ENCODE data around the gene MRPS18A.
"Not testable (repeated sequence)": the region's sequence is repeated elsewhere in the genome, so short reads cannot be mapped to it uniquely, and the experiment has no call there.

MRPS18A gene

DNA sequence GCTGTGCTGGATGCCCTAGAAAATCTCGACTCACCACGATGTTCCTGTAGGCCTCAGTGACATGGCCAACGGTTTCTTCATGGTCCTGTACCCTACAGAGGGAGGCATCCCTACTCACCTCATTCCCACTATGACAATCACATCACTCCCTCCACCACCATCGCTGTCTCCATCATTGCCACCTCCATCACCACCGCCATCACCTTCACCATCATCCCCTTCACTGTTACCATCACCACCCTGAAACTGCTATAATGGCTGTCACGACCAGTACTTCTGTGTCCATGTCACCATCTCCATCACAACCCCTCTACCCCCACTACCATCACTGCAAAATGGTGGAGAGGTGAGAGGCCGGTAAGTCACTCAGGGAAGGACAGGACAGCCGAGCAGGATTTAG is 29.8 kb upstream of the MRPS18A start:
- DNase-seq (ENCODE audit: low spot score) = no peak

DNA sequence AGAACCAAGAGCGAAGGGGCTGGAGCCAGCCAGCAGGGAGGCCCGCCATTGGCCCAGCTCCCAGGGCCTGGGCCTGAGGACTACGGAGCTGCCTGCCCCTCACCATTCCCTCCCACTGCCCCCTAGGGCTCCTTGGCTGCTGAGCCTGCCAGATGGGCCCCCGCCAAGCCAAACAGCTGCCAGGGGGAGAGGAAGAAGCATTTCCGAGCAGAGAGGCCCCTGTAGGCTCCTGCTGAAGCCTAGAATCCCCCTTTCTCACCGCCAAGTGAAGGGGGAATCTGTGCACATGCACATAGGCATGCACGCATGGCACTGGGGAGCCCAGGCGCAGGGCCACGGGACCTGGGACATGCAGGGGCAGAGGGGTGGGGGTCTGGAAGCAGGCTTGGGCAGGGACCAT is 28.5 kb upstream of the MRPS18A start:
- DNase-seq (ENCODE audit: low spot score) = no peak

DNA sequence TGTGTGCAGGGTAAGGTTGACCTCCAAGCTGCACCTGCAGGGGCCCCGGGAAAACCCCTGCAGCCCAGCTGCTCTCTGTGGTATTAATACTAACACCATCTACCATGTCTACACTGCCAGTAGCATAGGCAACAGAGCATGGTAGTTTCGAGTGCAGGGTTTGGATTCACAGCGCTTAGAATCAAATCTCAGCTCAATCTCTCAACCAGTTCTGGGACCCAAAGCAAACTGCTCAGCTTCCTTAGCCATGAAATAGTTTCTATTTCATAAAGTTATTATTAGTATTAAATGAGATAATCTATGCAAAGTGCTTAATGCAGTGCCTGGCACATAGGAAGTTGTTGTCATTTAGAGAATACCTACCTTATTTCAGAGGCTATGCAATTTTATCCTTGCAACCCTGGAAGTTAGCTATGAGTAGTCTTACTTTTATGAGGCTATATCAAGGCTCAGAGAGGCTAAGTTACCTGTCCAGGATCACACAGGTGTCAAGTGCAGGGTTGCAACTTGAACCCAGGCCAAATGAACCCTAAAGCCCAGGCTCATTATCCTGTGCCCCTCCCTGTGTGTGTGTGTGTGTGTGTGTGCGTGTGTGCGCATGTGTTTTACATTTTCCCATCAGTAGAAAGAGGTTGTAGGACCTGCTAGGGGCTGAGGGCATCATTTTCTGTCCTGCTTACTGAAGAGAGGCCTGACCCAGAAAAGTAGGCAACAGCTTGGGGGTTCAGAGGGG is 27.6 kb upstream of the MRPS18A start:
- peak; percentile 82 for DNase-seq (ENCODE audit: low spot score)

DNA sequence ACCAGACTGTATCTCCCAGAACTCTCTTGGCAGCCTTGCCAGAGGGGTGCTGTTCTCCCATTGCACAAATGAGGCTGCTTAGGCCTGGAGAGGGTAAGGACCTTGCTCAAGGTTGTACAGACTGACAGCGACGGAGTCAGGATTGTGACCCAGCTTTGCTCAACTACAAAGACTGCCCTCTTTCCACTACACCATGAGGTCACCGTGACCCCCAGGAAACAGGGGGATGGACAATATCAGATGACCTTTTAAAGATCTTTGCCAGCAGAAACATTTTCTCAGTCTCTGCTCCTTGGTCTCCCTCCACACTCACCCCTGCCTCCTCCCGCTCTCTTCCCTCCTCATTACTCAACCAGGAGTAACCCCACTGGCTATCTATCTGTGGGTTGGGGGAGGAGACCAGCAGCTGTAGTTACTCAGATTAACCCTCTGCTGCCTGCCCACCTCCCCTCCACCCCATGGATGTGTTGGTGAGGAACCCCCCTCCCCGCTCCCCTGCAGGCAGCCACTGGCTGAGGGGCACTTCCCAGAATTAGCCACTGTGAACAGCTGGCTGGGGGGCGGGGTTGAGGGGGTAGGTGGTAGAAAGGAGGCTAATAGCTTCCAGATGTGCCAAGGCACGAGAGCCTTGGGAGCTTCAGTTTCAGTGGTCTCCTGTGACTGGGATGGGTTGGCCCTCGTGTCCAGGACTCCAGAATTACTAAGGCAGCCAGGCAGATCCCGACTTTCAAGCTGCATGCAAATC is 26.9 kb upstream of the MRPS18A start:
- DNase-seq (ENCODE audit: low spot score) = peak; percentile 24

DNA sequence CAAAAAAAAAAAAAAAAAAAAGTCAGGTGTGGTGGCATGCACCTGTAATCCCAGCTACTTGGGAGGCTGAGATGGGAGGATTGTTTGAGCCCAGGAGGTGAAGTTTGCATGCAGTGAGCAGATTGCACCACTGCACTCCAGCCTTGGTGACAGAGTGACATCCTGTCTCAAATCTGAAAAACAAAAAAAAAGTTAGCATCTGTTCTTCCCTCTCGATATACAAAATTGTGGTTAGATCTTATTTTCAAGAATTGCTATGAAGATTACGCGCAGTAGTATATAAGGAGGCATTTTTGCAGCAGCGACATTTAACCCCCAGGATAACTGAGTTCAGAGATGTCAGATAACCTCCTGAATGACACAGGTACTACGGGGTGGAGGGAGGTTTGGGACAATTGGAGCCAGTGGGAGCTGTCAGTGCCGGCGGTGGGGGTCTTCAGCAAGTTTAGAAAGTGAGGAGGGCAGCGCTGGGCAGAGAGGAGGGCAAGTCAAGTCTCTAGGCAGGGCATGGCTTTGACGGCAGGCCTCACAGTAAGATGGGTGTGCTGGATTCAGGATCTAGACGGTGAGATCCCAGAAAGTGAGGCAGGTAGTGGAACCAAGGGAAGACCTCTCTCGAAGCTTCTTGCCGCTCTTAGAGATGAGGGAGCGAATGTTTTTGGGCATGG is 26.2 kb upstream of the MRPS18A start:
- peak; percentile 31 for DNase-seq (ENCODE audit: low spot score)

DNA sequence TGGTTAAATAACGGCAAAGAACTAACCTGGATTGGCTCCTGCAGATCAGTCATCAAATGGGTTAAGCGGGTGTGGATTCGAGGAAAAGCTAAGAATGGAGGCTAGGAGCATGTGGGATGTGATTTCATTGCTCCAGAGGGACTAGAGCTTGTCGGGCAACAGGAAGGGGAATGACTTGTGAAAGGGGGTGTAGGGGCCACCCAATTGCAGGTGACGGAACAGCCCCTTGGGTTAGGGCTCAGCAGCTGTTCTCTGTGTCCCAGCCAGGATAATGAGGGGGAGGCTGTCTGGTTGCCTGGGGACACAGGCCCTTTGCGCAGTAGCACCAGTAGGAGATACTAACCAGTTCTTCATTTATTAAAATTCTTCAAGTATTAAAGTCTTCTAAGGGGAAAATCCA is 25.0 kb upstream of the MRPS18A start:
- DNase-seq (ENCODE audit: low spot score) = no peak

DNA sequence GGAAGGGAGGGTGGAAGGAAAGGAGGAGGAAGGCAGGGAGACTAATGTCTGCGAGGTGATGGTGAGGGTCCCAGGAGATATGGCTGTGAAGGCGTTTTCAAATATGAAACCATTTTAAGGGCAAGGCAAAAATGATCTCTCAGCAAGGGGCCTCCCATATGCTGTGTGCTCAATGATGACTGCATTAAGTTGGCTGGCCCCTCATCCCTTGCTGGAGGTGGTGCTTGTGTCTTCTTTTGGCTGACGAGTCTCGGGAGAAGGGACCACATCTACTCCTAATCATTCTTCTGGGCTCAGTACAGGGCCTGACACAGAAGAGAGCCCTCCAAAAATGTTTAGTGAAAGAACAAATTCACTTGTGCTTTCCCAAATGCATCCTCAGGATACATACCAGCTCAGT is 23.0 kb upstream of the MRPS18A start:
- no peak for DNase-seq (ENCODE audit: low spot score)

DNA sequence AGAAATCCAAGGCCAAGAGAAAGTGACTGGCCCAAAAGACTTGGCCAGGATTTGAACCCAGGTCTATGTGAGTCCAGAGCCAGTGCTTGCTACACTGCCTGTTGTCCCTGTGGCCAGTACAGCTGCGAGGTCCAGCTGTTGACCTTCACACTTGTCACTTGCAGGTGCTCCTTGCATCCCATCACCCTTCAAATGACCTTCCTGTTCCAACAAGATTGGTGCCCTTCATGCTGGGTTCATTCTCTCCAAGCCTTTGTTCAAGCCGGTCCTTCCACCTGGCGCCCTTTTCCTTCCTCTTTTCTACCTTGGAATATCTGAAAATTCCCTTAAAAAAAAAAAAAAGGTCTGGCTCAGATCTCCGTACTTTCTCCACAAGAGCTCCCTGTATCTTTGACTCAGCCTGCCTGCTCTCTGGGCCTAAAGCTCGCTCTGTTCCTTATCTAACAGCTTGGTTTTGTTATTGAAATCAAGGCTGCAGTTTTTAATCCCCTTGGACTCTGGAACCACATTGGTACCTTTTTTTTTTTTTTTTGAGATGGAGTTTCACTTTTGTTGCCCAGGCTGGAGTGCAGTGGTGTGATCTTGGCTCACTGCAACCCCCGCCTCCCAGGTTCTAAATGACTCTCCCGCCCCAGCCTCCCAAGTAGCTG is 22.2 kb upstream of the MRPS18A start:
- DNase-seq (ENCODE audit: low spot score) = no peak

DNA sequence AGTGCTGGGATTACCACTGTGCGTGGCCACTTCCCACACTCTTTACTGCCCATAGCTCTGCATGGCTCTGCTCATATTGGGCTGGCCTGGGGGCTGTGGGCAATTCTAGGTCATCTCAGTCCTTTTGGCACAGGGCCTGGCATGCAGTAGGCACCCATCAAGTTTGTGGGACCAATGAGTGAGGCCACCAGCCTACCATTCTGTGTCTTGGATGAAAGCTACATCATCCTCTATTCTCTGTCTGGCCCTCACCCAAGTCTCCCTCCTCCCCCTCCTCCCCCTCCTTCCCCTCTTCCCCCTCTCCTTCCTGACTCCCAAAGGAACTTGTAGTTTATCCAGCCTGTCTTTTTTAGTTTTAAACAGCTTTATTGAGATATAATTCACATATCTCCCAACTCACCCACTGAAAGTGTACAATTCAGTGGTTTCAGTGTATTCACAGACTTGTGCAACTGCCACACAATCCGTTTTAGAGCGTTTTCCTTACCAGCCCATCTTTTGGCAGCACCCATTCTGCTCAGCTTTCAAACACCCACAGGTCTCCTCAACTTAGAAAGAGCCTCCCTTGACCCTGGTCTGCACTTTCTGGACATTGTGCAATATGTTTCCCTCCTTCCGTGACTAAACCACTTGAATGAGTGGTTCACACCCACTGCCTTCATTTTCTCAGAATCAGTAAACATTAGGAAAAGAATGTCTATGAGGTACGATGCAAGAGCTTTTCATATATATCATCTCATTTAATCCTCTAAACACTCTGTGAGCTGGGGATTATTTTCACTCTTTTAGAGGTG is 21.5 kb upstream of the MRPS18A start:
- no peak for DNase-seq (ENCODE audit: low spot score)

DNA sequence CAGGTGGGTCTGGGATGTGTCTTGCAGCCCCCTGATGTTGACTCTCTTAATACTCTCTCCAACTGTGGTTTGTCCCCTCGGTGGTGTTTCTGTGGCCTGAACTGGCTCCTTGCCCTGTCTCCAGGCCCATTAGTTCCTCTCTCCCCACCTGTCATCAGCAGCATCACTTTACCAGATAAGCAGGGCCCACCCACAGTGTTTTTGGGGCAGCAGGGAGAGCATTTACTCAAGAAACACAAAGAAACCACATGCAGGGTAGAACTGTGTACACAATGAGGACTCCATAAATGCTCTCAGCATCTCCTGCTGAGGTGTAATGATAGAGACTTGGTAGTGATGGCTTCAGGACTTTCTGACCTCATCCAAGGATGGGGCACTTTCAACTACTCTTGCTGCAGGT is 20.2 kb upstream of the MRPS18A start:
- no peak for DNase-seq (ENCODE audit: low spot score)

DNA sequence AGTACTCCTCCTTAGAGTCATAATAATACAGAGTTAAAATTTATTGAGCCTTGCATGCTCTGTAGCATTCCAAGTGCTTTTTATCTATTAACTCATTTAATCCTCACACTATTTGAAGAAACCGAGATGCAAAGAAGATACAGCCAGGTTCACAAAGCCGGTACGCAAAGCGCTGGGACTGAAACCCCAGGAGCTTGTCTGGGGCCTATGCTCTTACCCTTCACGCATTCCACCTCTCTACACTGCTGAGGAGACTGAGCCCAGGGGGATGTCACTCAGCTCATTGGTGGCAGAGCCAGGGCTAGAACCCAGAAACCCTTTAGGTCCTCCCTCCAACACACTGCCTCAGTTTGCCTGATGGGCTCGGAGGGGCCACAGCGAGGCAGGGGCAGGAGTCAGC is 19.7 kb upstream of the MRPS18A start:
- DNase-seq (ENCODE audit: low spot score) = no peak

DNA sequence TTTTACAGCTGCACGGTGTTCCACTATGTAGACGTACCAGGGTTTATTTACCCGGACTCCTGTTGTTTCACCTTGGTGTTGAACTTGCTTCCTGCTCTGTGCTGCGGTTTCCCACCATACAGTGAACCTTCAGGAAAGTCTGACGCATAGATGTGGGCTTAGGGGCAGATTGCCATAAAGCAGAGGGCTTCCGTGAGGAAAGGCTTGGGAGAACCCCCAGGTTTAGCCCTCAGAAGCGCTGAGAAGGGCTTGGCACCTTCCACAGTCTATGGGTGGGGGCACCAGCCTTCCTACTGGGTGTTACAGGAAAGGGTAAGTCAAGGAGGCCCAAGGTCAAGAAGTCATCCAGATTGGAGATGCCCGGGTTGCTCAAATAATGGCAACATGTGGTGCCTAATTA is 19.2 kb upstream of the MRPS18A start:
- no peak for DNase-seq (ENCODE audit: low spot score)

DNA sequence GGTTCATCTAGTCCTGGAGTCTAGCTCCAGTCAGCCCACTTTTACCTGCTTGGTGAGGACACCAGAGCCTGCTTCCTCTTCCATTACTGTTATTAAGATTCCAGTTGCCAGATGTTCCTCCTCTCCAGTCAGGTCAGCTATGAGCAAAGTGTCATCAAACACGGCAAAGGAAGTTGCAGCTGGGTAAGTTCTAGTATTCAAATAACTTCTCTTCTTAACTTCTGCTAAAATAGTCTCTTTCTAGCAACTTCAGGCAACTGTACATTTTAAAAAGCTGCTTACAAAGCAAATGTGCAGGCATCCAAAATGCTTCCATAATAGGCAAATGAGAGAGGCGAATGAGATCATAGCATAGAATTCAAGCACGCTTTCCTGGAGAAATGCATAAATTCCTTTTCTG is 18.4 kb upstream of the MRPS18A start:
- DNase-seq (ENCODE audit: low spot score) = peak; percentile 76

DNA sequence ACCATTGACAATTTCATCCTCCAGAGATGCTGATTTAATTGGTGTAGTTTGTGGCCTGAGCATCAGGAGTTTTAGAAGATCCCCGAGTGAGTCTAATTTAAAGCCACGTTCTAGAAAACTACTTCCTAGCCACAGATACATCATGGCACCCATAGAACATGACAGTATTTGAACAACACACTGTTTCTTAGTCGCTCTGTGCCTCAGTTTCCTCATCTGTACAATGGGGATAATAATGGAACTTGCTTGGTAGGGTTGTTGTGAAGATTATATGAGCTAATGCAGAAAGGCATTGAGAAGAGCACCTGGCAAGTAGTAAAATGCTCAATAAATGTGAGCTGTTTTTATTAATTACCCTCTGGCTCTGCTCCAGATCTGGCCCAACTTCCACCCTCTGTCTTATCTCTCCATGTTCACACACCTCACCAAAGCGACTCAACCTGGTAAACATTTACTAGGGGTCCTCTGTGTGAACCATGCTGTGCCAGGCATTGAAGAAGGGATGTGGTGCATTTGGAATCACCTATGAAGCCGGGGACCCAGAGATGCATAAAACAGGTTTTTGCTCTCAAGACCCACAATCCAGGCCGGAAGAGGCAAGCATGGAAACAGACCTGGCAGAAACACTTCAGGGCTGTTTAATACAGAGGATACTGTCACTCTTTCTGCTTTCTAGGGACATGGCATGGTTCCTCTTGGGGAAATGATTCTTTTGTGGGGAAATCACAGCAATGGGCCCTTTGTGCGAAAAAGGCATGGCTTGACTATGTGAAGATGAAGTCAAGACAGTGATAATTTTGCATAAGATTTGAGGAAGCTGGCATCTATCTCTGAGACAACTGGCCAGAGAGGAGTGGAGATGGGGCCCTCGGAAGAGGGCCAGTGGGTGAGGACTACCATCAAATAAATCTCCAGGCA is 16.2 kb upstream of the MRPS18A start:
- DNase-seq (ENCODE audit: low spot score) = peak; percentile 69

DNA sequence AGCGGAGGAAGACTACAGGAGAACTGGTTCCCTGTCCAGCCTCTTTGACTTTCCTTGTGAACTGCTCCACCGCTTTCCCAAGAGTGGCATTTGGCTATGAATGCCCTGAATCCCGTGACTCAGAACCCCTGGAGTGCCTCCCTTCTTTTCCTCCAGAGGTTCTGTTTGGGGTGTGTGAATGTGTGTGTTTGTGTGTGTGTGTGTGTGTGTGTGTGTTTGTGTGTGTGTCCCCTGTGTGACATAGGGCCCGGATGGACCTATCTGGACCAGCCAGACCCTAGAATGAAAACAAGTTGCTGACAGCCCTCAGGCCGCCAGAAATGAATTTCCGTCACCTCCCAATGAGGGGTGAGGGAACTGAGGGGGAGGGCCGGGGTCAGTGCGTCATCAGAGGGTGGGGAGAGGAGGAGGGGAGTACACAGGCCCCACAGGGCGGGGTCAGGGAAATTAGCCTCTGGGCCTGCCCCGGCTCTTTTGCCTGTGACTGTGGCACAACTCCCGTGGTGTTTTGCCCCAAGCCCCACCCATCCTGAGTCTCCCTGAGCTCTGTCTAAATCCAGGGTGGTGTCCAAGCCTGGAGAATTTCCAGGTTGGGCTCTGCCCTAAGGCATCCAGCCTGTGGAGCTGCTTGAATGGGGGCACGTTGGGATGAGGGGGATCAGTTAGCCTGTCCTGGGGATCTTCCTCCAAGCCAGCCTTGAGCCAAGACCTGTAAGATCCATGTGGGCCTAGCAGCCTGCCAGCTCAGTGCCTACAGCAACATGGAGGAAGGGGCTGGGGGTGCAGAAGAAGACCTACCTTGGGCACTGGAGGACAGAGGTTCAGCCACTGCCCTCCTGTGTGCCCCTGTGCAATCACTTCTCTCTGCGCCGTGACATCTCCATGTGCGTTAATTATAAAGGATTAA is 15.2 kb upstream of the MRPS18A start:
- DNase-seq (ENCODE audit: low spot score) = peak; percentile 51

DNA sequence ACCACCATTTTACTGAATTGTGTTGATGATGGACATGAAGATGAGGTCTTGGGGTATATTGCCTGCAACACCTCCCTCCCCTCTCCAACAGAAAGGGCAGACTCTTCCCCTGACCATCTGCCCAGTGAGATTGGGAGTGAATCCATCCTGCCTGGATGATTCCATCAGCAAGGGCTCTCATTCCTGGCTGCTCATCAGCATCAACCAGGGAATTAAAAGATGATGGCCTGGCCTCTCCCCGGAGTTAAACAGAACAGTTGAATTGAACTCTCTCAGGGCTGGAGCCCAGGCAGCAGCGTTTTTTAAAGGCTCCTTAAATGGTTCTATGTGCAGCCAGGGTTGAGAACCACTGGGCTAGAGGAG is 14.6 kb upstream of the MRPS18A start:
- no peak for DNase-seq (ENCODE audit: low spot score)

DNA sequence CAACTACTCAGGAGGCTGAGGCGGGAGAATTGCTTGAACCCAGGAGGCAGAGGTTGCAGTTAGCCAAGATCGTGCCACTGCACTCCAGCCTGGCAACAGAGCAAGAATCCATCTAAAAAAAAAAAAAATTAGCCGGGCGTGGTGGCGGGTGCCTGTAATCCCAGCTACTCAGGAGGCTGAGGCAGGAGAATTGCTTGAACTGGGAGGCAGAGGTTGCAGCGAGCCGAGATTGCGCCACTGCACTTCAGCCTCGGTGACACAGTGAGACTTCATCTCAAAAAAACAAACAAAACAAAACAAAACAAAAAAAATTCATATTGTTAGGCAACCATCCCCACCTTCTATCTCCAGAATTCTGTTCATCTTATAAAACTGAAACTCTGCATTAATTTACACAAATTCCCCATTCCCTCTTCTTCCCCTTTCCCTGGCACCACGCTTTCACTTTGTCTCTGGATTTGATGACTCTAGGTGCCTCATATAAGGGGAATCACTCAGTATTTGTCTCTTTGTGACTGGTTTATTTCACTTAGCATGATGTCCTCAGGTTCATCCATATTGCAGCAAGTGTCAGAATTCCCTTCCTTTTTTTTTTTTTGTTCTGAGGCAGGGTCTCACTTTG is 13.5 kb upstream of the MRPS18A start:
- DNase-seq (ENCODE audit: low spot score) = not testable (repeated sequence)

DNA sequence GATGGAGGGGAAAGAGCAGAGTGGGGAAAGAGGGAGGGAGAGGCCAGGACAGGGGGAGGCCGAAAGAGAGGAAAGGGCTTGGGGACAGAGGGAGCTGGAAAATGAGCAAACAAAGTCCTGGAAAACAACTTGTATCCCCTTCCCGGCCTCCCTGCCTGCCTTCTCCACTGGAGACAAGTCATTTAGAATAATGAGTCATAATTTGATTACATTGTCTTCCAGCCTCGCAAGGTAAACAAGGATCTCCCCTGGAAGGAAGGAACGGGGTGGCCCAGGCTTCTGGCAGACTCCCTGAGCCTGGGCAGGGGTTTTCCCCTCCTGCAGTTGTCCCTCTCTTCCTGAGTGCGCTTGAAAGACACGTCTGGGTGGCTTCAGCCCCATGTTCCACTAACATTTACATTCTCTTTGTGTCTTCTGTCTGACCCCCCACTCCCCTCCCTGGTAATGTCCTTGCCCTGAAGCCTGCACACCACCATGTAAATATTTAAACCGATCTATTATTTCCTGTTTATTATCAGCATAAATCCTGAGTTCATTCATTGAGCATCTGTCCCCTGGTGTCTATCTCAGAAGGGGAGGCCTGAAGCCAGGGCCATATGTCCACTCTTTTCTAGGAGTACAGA is 12.1 kb upstream of the MRPS18A start:
- no peak for DNase-seq (ENCODE audit: low spot score)

Data from germinal center (tissue), 1 donor.